Ascending aorta (tissue), 2 donors: ENCODE measurements around the gene CPNE7. TPM values are rescaled to one million over a fixed set of nuclear protein-coding genes. Genes with fewer than 3 reads are reported as not detected.

Experiments
- DNase-seq, 2 donors: peaks; one replicate each; pipeline ENCODE4 v3.0.0-alpha.2; 2019; ENCODE audit warnings: low spot score in 2 of 2
- H3K27ac ChIP-seq, 2 donors: fragments of 200-600 bp; sonication (generic); one replicate each; pipeline ENCODE4 v1.5.1; 2016 to 2017; ENCODE audit warnings: mild to moderate bottlenecking in 1 of 2
- H3K27me3 ChIP-seq: fragments of 200-600 bp; sonication (generic); one replicate; pipeline ENCODE4 v1.5.1; 2017
- H3K36me3 ChIP-seq, 2 donors: fragments of 200-600 bp; sonication (generic); one replicate each; pipeline ENCODE4 v1.5.1; 2016
- H3K4me1 ChIP-seq, 2 donors: fragments of 200-600 bp; sonication (generic); one replicate each; pipeline ENCODE4 v1.5.1; 2016 to 2017; ENCODE audit warnings: mild to moderate bottlenecking in 1 of 2
- H3K4me3 ChIP-seq, 2 donors: fragments of 200-600 bp; sonication (generic); one replicate each; pipeline ENCODE4 v1.5.1; 2016 to 2017; ENCODE audit warnings: mild to moderate bottlenecking in 1 of 2
- H3K9me3 ChIP-seq, 2 donors: fragments of 200-600 bp; sonication (generic); one replicate each; pipeline ENCODE4 v1.5.1; 2016
- intact Hi-C: fragments of 100-400 bp; cut with DNase I; formaldehyde crosslinking; loops from one replicate; pipeline ENCODE4 v1.15.1; 2023
- total RNA-seq: library from RNA; depleted of rRNA; stranded (reverse); fragments of >200 nt; gene quantifications from one replicate; pipeline ENCODE4 v1.1.0, GENCODE V29; 2016
- TF ChIP-seq, protein P1 (sequence below), 3 experiments: fragments of 200-600 bp in 2 of 3; fragments of 450-650 bp in 1 of 3; sonication (generic) in 2 of 3; IDR thresholded peaks; one replicate each; pipeline ENCODE4 v1.5.1; 2016 to 2019; ENCODE audit warnings: antibody characterized with exemption in 3 of 3, mild to moderate bottlenecking in 1 of 3, moderate library complexity in 1 of 3

Gene CPNE7
- total RNA-seq, 1 donor from 2014 or later = not detected

- TF ChIP-seq, protein P1, sequence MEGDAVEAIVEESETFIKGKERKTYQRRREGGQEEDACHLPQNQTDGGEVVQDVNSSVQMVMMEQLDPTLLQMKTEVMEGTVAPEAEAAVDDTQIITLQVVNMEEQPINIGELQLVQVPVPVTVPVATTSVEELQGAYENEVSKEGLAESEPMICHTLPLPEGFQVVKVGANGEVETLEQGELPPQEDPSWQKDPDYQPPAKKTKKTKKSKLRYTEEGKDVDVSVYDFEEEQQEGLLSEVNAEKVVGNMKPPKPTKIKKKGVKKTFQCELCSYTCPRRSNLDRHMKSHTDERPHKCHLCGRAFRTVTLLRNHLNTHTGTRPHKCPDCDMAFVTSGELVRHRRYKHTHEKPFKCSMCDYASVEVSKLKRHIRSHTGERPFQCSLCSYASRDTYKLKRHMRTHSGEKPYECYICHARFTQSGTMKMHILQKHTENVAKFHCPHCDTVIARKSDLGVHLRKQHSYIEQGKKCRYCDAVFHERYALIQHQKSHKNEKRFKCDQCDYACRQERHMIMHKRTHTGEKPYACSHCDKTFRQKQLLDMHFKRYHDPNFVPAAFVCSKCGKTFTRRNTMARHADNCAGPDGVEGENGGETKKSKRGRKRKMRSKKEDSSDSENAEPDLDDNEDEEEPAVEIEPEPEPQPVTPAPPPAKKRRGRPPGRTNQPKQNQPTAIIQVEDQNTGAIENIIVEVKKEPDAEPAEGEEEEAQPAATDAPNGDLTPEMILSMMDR (IDR thresholded peaks at IDR 0.05) = no peak
These were observed 7.1 kb downstream of the CPNE7 start for GRCh38 chr16:89582614-89583196.

GRCh38 chr16:89583197-89583894 lies 7.8 kb downstream of the CPNE7 start:
- TF ChIP-seq, protein P1 (IDR thresholded peaks at IDR 0.05) = no peak
- H3K4me1 ChIP-seq = no peaks in the 10 kb centered on the region
- no peaks in the 10 kb centered on the region for H3K36me3 ChIP-seq
- intact Hi-C loops = no loop called here
- no peak overlapping the region for H3K4me3 ChIP-seq
- no peaks in the 10 kb centered on the region for H3K9me3 ChIP-seq
- no peaks in the 10 kb centered on the region for H3K27me3 ChIP-seq
- no peak overlapping the region for H3K27ac ChIP-seq
- no peak for DNase-seq

More at GRCh38 chr16:89582614-89583196, 7.1 kb downstream of the CPNE7 start:
- Histone ChIP-seq H3K27ac (no peak overlapping the region), H3K36me3 (no peaks in the 10 kb centered on the region), H3K4me3 (no peak overlapping the region), H3K4me1 (no peaks in the 10 kb centered on the region), H3K27me3 (no peaks in the 10 kb centered on the region), H3K9me3 (no peaks in the 10 kb centered on the region)
- DNase-seq = no peak
- intact Hi-C loops = no loop called here

DNA sequence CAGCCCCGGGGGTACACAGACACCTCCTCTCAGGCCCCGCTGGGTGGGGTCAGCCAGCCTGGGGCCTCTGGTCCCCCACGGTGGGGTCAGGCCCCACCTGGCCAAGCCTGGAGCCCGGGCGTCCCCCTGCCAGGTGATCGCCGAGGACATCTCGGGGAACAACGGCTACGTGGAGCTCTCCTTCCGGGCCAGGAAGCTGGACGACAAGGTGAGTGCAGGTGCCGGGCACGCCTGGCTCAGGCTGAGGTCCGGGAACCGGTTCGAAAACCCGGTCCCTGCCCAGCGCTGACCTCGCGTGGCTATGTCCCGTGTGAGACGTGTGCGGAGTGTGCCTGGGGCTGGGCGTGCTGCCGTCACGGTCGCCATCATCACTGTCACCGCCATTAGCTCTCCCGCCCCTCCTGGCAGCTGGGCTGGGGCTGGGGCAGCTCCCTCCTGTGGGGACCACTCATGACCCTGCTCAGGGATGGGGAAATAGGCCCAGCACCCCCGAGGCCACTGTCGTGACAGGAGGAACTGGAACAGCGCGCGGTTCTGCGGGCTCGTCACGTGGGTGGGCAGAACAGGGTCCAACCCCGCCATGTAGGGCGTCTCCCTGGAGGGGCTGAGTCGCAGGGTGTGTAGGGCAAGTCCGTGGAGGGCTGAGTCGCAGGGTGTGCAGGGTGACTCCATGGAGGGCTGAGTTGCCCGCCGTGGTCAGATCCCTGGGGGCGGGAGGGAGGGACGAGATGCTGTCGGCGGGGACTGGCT lies 8.5 kb downstream of the CPNE7 start:
- Histone ChIP-seq H3K27ac (no peak overlapping the region), H3K27me3 (no peaks in the 10 kb centered on the region), H3K9me3 (no peaks in the 10 kb centered on the region), H3K4me1 (no peaks in the 10 kb centered on the region), H3K4me3 (no peak overlapping the region), H3K36me3 (no peaks in the 10 kb centered on the region)
- no peak for DNase-seq
- intact Hi-C loops = no loop called here
- TF ChIP-seq, protein P1 (IDR thresholded peaks at IDR 0.05) = no peak

DNA sequence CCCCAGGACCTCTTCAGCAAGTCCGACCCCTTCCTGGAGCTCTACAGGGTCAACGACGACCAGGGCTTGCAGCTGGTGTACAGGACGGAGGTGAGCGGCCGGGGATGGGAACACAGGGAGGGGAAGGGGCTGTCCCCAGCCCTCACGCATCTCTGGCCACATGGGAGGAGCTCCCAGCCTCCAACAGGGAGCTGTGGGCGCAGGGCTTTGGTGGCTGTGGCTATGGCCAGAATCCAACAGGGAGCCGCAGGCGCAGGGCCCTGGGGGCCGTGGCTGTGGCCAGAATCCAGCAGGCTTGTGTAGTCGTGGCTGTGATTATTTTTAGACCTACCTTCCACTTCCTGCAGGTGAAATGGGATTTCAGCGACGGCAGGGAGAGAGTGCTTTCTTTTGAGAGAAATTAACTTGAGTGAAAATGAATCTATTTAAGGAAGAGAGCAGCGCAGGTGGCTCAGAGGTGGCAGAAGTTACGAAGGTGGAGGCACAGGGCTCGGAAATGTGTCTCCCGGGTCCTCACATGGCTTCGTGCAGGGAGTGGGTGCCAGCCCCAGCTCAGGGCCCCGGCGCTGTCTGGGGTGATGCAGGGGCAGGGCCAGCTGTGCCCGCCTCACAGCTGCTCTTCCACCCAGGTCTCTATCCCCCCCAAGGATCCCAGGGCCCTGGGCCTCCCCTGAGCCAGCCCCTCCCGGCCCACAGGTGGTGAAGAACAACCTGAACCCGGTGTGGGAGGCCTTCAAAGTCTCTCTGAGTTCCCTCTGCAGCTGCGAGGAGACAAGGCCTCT lies 9.4 kb downstream of the CPNE7 start:
- Histone ChIP-seq H3K27ac (no peak overlapping the region), H3K4me1 (no peaks in the 10 kb centered on the region)
- DNase-seq = no peak

GRCh38 chr16:89586218-89586617 lies 10.7 kb downstream of the CPNE7 start:
- Histone ChIP-seq H3K4me3 (no peak overlapping the region), H3K4me1 (no peaks in the 10 kb centered on the region), H3K9me3 (no peaks in the 10 kb centered on the region), H3K36me3 (no peaks in the 10 kb centered on the region), H3K27me3 (no peaks in the 10 kb centered on the region), H3K27ac (no peak overlapping the region)
- TF ChIP-seq, protein P1 (IDR thresholded peaks at IDR 0.05) = no peak
- intact Hi-C loops = no loop called here
- DNase-seq = no peak

More for the DNA sequence above, 9.4 kb downstream of the CPNE7 start:
- Histone ChIP-seq H3K36me3 (no peaks in the 10 kb centered on the region), H3K9me3 (no peaks in the 10 kb centered on the region), H3K27me3 (no peaks in the 10 kb centered on the region), H3K4me3 (no peak overlapping the region)
- intact Hi-C loops = no loop called here
- TF ChIP-seq, protein P1 (IDR thresholded peaks at IDR 0.05) = no peak
